ENCODE measurements around the gene TRIM4. TPM values are rescaled to one million over a fixed set of nuclear protein-coding genes. Genes with fewer than 3 reads are reported as not detected.

Gene TRIM4
- total RNA-seq, 3 donors from 2014 or later, result 22.2 to 29.2 (median 25.2) TPM

DNA sequence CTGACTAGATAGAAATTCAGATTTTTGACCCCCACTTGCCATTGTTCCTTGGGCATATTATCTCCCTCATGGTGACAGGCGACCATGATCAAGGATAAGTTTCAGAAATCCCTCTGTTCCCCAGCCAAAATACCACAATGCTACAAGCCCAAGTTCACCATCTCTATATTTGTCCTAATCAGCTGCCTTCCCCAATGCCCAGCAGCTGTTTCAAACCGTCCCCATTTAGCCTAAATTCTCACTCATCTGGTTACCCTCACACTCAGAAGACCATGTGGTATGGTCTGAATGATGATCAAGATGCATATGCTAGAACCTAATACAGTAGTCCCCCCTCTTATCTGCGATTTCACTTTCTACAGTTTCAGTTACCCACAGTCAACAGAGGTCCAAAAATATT lies 11.0 kb upstream of the TRIM4 start:
- H3K36me3 ChIP-seq (ENCODE audit: low read depth), result no peaks in the 10 kb centered on the region
- no peak for ATAC-seq
- H3K9me3 ChIP-seq, result no peaks in the 10 kb centered on the region
- TF ChIP-seq, protein P1, sequence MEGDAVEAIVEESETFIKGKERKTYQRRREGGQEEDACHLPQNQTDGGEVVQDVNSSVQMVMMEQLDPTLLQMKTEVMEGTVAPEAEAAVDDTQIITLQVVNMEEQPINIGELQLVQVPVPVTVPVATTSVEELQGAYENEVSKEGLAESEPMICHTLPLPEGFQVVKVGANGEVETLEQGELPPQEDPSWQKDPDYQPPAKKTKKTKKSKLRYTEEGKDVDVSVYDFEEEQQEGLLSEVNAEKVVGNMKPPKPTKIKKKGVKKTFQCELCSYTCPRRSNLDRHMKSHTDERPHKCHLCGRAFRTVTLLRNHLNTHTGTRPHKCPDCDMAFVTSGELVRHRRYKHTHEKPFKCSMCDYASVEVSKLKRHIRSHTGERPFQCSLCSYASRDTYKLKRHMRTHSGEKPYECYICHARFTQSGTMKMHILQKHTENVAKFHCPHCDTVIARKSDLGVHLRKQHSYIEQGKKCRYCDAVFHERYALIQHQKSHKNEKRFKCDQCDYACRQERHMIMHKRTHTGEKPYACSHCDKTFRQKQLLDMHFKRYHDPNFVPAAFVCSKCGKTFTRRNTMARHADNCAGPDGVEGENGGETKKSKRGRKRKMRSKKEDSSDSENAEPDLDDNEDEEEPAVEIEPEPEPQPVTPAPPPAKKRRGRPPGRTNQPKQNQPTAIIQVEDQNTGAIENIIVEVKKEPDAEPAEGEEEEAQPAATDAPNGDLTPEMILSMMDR (IDR thresholded peaks at IDR 0.05), result no peak
- intact Hi-C loops (cut with DNase I, micrococcal nuclease), result no loop called here
- no peaks in the 10 kb centered on the region for H3K4me1 ChIP-seq (ENCODE audit: low read depth)
- H3K4me3 ChIP-seq, result no peak overlapping the region
- DNase-seq, result no peak

DNA sequence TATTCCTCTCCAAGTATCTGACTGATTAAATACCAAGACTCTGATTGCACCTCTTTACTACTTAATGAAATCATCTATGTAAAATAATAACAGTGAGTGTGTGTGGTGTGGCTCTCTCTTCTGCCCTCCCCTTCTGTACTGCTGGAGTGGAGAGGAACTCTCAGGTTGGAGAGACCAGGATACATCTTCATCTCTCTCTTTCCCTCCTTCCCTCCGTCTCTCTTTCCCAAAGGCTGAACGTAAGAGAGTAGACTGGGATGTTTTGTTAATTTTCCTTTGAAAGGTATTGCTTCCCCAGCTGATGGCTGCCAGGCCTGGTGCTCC lies 10.4 kb upstream of the TRIM4 start:
- ATAC-seq (no peak), DNase-seq (no peak)
- Histone ChIP-seq H3K4me1 (ENCODE audit: low read depth) (no peaks in the 10 kb centered on the region), H3K9me3 (no peaks in the 10 kb centered on the region), H3K36me3 (ENCODE audit: low read depth) (no peaks in the 10 kb centered on the region), H3K4me3 (no peak overlapping the region)
- TF ChIP-seq, protein P1 (IDR thresholded peaks at IDR 0.05), result no peak
- intact Hi-C loops (cut with DNase I, micrococcal nuclease), result no loop called here

DNA sequence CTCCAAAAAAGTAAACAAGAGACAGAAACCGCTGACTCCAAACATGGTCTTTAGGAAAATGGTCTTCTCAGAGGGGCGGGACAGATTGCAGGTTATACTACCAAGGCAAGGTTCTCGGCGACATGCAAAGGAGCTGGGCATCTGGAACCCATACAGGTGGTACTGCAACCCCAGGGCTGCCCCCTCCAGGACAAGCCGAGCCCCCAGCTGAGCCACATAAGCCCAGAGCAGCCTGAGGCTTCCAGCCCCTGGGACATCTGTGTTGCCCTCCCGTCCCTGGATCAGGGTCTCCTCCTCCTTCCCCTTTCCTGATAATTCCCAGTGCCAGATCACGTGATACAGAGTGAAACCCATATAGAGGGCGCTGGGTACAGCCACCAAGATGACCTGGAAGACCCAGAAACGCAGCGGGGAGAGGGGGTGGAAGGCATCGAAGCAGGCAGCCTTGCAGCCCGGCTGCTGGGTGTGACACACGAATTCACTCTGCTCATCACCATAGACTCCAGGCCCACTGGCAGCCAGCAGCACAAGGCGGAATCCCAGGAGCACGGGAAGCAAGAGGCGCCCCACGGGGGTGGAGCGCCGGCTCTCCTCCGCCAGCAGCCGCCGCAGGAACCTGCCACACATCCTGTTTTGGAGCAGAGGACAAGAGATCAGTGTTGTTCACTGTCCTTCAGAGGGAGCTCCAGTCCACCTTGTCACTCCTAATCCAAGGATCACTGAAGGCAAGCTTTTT lies 9.8 kb upstream of the TRIM4 start, which contains the start of gene GJC3:
Gene GJC3, minus strand, starts transcription at position 627 of the 736 bp plus-strand sequence. Its CDS starts 0 bp downstream, at position 627.
- DNase-seq (peak; percentile 45 to 63 (median 54)), ATAC-seq (peak; percentile 95)
- H3K4me3 ChIP-seq, result no peak within 1 kb of the TSS
- no peaks in the 10 kb centered on the region for H3K36me3 ChIP-seq (ENCODE audit: low read depth)
- no peaks in the 10 kb centered on the region for H3K4me1 ChIP-seq (ENCODE audit: low read depth)
- TF ChIP-seq, protein P1 (IDR thresholded peaks at IDR 0.05), result no peak
- H3K9me3 ChIP-seq, result no peaks in the 10 kb centered on the region
- intact Hi-C loops (cut with DNase I, micrococcal nuclease), result no loop called here

DNA sequence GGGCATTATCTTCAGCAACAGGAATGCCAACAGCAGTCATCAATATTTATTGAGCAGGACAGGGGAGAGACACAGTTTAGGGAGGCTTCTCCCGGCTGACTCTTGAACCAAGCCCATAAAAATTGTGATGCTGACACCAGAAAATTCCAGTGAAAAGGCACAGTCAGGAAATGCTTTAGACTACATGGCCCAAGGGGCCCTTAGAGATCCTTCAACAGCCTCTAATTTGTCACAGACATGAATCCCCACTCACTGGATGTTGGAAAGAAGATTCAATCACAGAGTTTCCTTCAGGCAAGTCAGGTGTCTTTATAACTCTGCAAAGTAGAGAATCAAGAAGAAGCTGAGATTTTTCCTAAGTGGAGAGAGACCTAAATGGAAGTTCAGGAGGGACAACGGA lies 8.9 kb upstream of the TRIM4 start:
- no peak for ATAC-seq
- DNase-seq, result no peak
- Histone ChIP-seq H3K36me3 (ENCODE audit: low read depth) (no peaks in the 10 kb centered on the region), H3K4me1 (ENCODE audit: low read depth) (no peaks in the 10 kb centered on the region), H3K4me3 (no peak overlapping the region), H3K9me3 (no peaks in the 10 kb centered on the region)
- TF ChIP-seq, protein P1 (IDR thresholded peaks at IDR 0.05), result no peak
- intact Hi-C loops (cut with DNase I, micrococcal nuclease), result no loop called here

GRCh38 chr7:99927536-99927935 lies 8.2 kb upstream of the TRIM4 start:
- DNase-seq (no peak), ATAC-seq (no peak)
- no peak overlapping the region for H3K4me3 ChIP-seq
- TF ChIP-seq, protein P1 (IDR thresholded peaks at IDR 0.05), result no peak
- no peaks in the 10 kb centered on the region for H3K9me3 ChIP-seq
- intact Hi-C loops (cut with DNase I, micrococcal nuclease), result no loop called here
- H3K4me1 ChIP-seq (ENCODE audit: low read depth), result no peaks in the 10 kb centered on the region
- no peaks in the 10 kb centered on the region for H3K36me3 ChIP-seq (ENCODE audit: low read depth)
